A549 (cell line): Measurements from ENCODE around the gene PLXDC1.
"Not testable (repeated sequence)": the region's sequence is repeated elsewhere in the genome, so short reads cannot be mapped to it uniquely, and the experiment has no call there.

Source experiments
- EHMT2 ChIP-seq: fragments of 200-600 bp; sonication (generic); IDR thresholded peaks from 2 replicates; pipeline ENCODE4 v1.6.1; 2016; ENCODE audit warnings: antibody characterized with exemption, low read depth, mild to moderate bottlenecking, moderate library complexity
- HOXA7 ChIP-seq: fragments of 250-450 bp; sonication (Bioruptor Pico); IDR thresholded peaks from 2 replicates; pipeline ENCODE4 v1.5.0; 2020; ENCODE audit warnings: mild to moderate bottlenecking, moderate library complexity
- HOXB13 ChIP-seq: fragments of 250-450 bp; sonication (Bioruptor Pico); IDR thresholded peaks from 2 replicates; pipeline ENCODE4 v1.5.0; 2020; ENCODE audit warnings: low read depth, mild to moderate bottlenecking, moderate library complexity
- KDM5A ChIP-seq: fragments of 200-600 bp; sonication (generic); IDR thresholded peaks from 2 replicates; pipeline ENCODE4 v1.6.1; 2016; ENCODE audit warnings: antibody characterized with exemption, mild to moderate bottlenecking
- MAFK ChIP-seq: fragments of 450-650 bp; IDR thresholded peaks from 2 replicates; pipeline ENCODE4 v1.6.1; 2014; ENCODE audit not compliant: partially characterized antibody
- MAZ ChIP-seq: fragments of 150-350 bp; IDR thresholded peaks from 2 replicates; pipeline ENCODE4 v1.6.1; 2014; ENCODE audit warnings: antibody characterized with exemption, low read depth, low read length, borderline replicate concordance
- NR3C1 ChIP-seq: fragments of >200 bp; sonication (Bioruptor Twin); formaldehyde crosslinking; IDR thresholded peaks from 3 replicates; pipeline ENCODE4 v1.6.1; 2017
- POLR2A ChIP-seq: IDR thresholded peaks from 2 replicates; pipeline ENCODE4 v1.6.1; 2012; ENCODE audit warnings: mild to moderate bottlenecking, low read length
- REST ChIP-seq: fragments of 200-600 bp; sonication (generic); IDR thresholded peaks from 2 replicates; pipeline ENCODE4 v1.6.1; 2016; ENCODE audit warnings: antibody characterized with exemption, mild to moderate bottlenecking, moderate library complexity
- RFX5 ChIP-seq: fragments of 450-650 bp; IDR thresholded peaks from 2 replicates; pipeline ENCODE4 v1.7.1; 2014; ENCODE audit warnings: antibody characterized with exemption, mild to moderate bottlenecking, moderate library complexity
- SMC3 ChIP-seq: fragments of >200 bp; sonication (Bioruptor Twin); formaldehyde crosslinking; IDR thresholded peaks from 3 replicates; pipeline ENCODE4 v1.6.1; 2018; ENCODE audit warnings: inconsistent platforms
- ZFP36 ChIP-seq: fragments of 450-650 bp; IDR thresholded peaks from 2 replicates; pipeline ENCODE4 v1.6.1; 2014; ENCODE audit warnings: borderline replicate concordance; ENCODE audit not compliant: partially characterized antibody
- TF ChIP-seq, protein P1 (sequence below): fragments of >200 bp; sonication (Bioruptor Twin); formaldehyde crosslinking; IDR thresholded peaks from 3 replicates; pipeline ENCODE4 v1.5.1; 2016

DNA sequence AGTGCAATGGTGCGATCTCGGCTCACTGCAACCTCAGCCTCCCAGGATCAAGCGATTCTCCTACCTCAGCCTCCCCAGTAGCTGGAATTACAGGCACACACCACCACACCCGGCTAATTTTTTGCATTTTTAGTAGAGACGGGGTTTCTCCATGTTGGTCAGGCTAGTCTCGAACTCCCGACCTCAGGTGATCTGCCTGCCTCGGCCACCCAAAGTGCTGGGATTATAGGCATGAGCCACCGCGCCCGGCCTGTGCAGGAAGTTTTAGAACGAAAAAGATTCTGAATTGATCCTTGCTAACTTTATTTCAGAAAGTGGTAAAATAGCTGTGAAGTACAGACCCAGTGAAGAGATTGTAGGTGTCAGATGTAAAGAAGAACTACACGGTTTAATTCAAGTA is 125.1 kb downstream of the PLXDC1 start:
- not testable (repeated sequence) for TF ChIP-seq EHMT2; MAFK; ZFP36; NR3C1; RFX5; HOXB13 (CRISPR knock-in tag); HOXA7 (CRISPR knock-in tag); SMC3; POLR2A; KDM5A; REST; MAZ
- TF ChIP-seq, protein P1, sequence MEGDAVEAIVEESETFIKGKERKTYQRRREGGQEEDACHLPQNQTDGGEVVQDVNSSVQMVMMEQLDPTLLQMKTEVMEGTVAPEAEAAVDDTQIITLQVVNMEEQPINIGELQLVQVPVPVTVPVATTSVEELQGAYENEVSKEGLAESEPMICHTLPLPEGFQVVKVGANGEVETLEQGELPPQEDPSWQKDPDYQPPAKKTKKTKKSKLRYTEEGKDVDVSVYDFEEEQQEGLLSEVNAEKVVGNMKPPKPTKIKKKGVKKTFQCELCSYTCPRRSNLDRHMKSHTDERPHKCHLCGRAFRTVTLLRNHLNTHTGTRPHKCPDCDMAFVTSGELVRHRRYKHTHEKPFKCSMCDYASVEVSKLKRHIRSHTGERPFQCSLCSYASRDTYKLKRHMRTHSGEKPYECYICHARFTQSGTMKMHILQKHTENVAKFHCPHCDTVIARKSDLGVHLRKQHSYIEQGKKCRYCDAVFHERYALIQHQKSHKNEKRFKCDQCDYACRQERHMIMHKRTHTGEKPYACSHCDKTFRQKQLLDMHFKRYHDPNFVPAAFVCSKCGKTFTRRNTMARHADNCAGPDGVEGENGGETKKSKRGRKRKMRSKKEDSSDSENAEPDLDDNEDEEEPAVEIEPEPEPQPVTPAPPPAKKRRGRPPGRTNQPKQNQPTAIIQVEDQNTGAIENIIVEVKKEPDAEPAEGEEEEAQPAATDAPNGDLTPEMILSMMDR: not testable (repeated sequence)
